ENCODE data around the gene NUP155. TPM values are rescaled to one million over a fixed set of nuclear protein-coding genes. Genes with fewer than 3 reads are reported as not detected.
A peak's percentile ranks its signal among the peaks of the same experiment; 100 is the strongest.

NUP155 gene
- total and polyA plus RNA-seq, 2 experiments from 2014 or later, result 10.8 to 23.9 TPM

DNA sequence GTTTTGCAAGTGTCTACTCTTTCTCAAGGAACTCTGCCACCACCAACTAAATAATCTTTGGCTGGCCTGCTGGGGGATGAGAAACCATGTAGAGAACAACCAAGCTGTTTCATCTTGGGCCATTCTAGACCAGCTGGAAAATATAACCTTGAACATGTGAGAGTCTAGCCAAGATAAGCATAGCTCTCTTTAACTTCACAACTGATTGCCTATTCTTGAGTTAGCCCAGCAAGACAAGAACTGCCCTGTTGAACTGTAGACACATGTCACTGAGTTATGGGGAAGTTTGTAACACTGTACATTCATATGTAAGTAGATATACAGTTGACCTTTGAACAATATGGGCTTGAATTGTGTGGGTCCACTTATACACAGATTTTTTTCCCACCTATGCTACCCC lies 44.4 kb downstream of the NUP155 start:
- Histone ChIP-seq H3K4me3 (no peak overlapping the region), H3K27me3 (replicated peaks; ENCODE audit: insufficient read depth) (no peaks in the 10 kb centered on the region), H3K4me2 (ENCODE audit: unreplicated experiment) (no peak overlapping the region), H3K9ac (no peak overlapping the region), H3K36me3 (ENCODE audit: low read depth) (peaks cover 62% of the 10 kb centered on the region), H2AFZ (no peak overlapping the region), H3K79me2 (ENCODE audit: insufficient read depth) (no peaks in the 10 kb centered on the region), H3K4me1 (ENCODE audit: insufficient read depth) (no peaks in the 10 kb centered on the region), H3K9me2 (ENCODE audit: insufficient read depth) (no peaks in the 10 kb centered on the region), H4K20me1 (ENCODE audit: insufficient read depth) (no peaks in the 10 kb centered on the region), H3F3A (ENCODE audit: insufficient read depth) (no peaks in the 10 kb centered on the region), H3K9me3 (ENCODE audit: low read depth) (no peaks in the 10 kb centered on the region), H3K27ac (no peak overlapping the region)
- no peak for DNase-seq
- in situ Hi-C loops (cut with MboI), result no loop called here
- no peak for TF ChIP-seq EZH2 (IDR thresholded peaks at IDR 0.05; ENCODE audit: insufficient read depth, poor library complexity, severe bottlenecking)

GRCh38 chr5:37323607-37324006 lies 47.3 kb downstream of the NUP155 start:
- no peak for DNase-seq
- no peaks in the 10 kb centered on the region for H3K27me3 ChIP-seq (replicated peaks; ENCODE audit: insufficient read depth)
- H3K4me2 ChIP-seq (ENCODE audit: unreplicated experiment), result no peak overlapping the region
- H3K4me3 ChIP-seq, result no peak overlapping the region
- no peak overlapping the region for H2AFZ ChIP-seq
- in situ Hi-C loops (cut with MboI), result no loop called here
- H3K9me2 ChIP-seq (ENCODE audit: insufficient read depth), result no peaks in the 10 kb centered on the region
- no peaks in the 10 kb centered on the region for H3K79me2 ChIP-seq (ENCODE audit: insufficient read depth)
- 0 out of 2 replicates have a peak, but pooled peaks cover 7% of the 10 kb centered on the region for H3F3A ChIP-seq (ENCODE audit: insufficient read depth)
- H3K9me3 ChIP-seq (ENCODE audit: low read depth), result no peaks in the 10 kb centered on the region
- 0 out of 2 replicates have a peak, but pooled peaks cover 3% of the 10 kb centered on the region for H3K4me1 ChIP-seq (ENCODE audit: insufficient read depth)
- H3K9ac ChIP-seq, result no peak overlapping the region
- peaks cover 46% of the 10 kb centered on the region for H3K36me3 ChIP-seq (ENCODE audit: low read depth)
- no peaks in the 10 kb centered on the region for H4K20me1 ChIP-seq (ENCODE audit: insufficient read depth)
- H3K27ac ChIP-seq, result no peak overlapping the region
- WGBS, 2 experiments (ENCODE audit: low coverage in 1 of 2, low lambda C conversion rate in 2 of 2, missing lambda C conversion rate in 2 of 2), result 92 to 100% methylated on average over 1 of the region's 1 CpG
- no peak for TF ChIP-seq EZH2 (IDR thresholded peaks at IDR 0.05; ENCODE audit: insufficient read depth, poor library complexity, severe bottlenecking)
- no peak for TF ChIP-seq EZH2phosphoT487 (IDR thresholded peaks at IDR 0.05; ENCODE audit: insufficient read depth, low read depth)

- TF ChIP-seq EZH2 (IDR thresholded peaks at IDR 0.05; ENCODE audit: insufficient read depth, poor library complexity, severe bottlenecking) (no peak), EZH2phosphoT487 (IDR thresholded peaks at IDR 0.05; ENCODE audit: insufficient read depth, low read depth) (no peak)
- DNase-seq, result peak; percentile 2
- H3F3A ChIP-seq (ENCODE audit: insufficient read depth), result 0 out of 2 replicates have a peak, but pooled peaks cover 7% of the 10 kb centered on the region
- no peak overlapping the region for H3K4me2 ChIP-seq (ENCODE audit: unreplicated experiment)
- H3K9ac ChIP-seq, result no peak overlapping the region
- H3K27me3 ChIP-seq (replicated peaks; ENCODE audit: insufficient read depth), result no peaks in the 10 kb centered on the region
- no peaks in the 10 kb centered on the region for H3K79me2 ChIP-seq (ENCODE audit: insufficient read depth)
- 95% methylated on average over 3 of the region's 3 CpGs for WGBS, 2 experiments (ENCODE audit: low coverage in 1 of 2, low lambda C conversion rate in 2 of 2, missing lambda C conversion rate in 2 of 2)
- H2AFZ ChIP-seq, result no peak overlapping the region
- no peaks in the 10 kb centered on the region for H3K9me2 ChIP-seq (ENCODE audit: insufficient read depth)
- H3K4me3 ChIP-seq, result no peak overlapping the region
- H3K27ac ChIP-seq, result no peak overlapping the region
- peaks cover 39% of the 10 kb centered on the region for H3K36me3 ChIP-seq (ENCODE audit: low read depth)
- in situ Hi-C loops (cut with MboI), result no loop called here
- 0 out of 2 replicates have a peak, but pooled peaks cover 3% of the 10 kb centered on the region for H3K4me1 ChIP-seq (ENCODE audit: insufficient read depth)
- no peaks in the 10 kb centered on the region for H4K20me1 ChIP-seq (ENCODE audit: insufficient read depth)
- H3K9me3 ChIP-seq (ENCODE audit: low read depth), result no peaks in the 10 kb centered on the region
Measured at GRCh38 chr5:37319037-37319782, 51.7 kb downstream of the NUP155 start.

GRCh38 chr5:37316027-37316426 lies 54.9 kb downstream of the NUP155 start:
- 96 to 99% methylated on average over 4 of the region's 4 CpGs for WGBS, 2 experiments (ENCODE audit: low coverage in 1 of 2, low lambda C conversion rate in 2 of 2, missing lambda C conversion rate in 2 of 2)
- no peak for DNase-seq
- Histone ChIP-seq H3F3A (ENCODE audit: insufficient read depth) (0 out of 2 replicates have a peak, but pooled peaks cover 7% of the 10 kb centered on the region), H4K20me1 (ENCODE audit: insufficient read depth) (no peaks in the 10 kb centered on the region), H3K9ac (no peak overlapping the region), H3K9me2 (ENCODE audit: insufficient read depth) (no peaks in the 10 kb centered on the region), H3K27ac (no peak overlapping the region), H2AFZ (no peak overlapping the region), H3K9me3 (ENCODE audit: low read depth) (no peaks in the 10 kb centered on the region), H3K4me1 (ENCODE audit: insufficient read depth) (0 out of 2 replicates have a peak, but pooled peaks cover 3% of the 10 kb centered on the region), H3K4me3 (no peak overlapping the region), H3K4me2 (ENCODE audit: unreplicated experiment) (no peak overlapping the region), H3K79me2 (ENCODE audit: insufficient read depth) (no peaks in the 10 kb centered on the region), H3K36me3 (ENCODE audit: low read depth) (peaks cover 63% of the 10 kb centered on the region), H3K27me3 (replicated peaks; ENCODE audit: insufficient read depth) (no peaks in the 10 kb centered on the region)
- no peak for TF ChIP-seq EZH2 (IDR thresholded peaks at IDR 0.05; ENCODE audit: insufficient read depth, poor library complexity, severe bottlenecking)
- TF ChIP-seq EZH2phosphoT487 (IDR thresholded peaks at IDR 0.05; ENCODE audit: insufficient read depth, low read depth), result no peak
- in situ Hi-C loops (cut with MboI), result no loop called here
